ENCODE data around the gene PRKCE. TPM values are rescaled to one million over a fixed set of nuclear protein-coding genes. Genes with fewer than 3 reads are reported as not detected.
A peak's percentile ranks its signal among the peaks of the same experiment; 100 is the strongest.

PRKCE gene
- total RNA-seq, 1 donor from 2014 or later: 85.0 TPM

DNA sequence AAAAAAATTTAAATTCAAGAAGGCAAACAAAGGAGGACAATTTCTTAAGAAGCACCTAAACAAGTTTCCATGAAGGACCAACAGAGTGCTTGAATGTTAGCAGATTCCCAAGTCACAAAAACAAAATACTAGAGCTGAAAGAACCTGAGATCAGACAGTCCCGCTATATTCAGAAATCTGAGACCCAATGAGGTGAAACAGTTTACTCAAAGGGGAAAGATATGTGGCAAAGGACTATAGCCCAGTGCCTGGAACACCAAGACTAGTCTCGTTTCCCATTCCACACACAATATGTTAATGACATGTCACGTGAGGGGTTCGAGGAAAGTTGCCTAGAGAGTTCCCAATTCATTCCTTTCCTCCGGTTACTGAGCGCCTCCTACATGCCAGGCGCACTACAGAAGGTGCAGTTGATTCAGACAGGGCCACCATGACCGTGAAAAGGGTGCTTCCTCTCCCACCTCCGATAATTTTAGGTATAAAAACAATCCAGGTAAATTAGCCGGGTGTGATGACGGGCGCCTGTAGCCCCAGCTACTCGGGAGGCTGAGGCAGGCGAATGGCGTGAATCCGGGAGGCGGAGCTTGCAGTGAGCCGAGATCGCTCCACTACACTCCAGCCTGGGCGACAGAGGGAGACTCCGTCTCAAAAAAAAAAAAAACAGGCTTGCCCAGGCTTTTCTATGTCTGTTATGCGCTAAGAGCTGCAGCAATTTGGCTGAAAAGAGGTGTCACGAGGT lies 41.0 kb upstream of the PRKCE start:
- Histone ChIP-seq H3K27ac (peak overlapping the region; percentile 85), H3K36me3 (no peaks in the 10 kb centered on the region), H3K9me3 (no peaks in the 10 kb centered on the region), H3K4me1 (peaks cover 28% of the 10 kb centered on the region), H3K4me3 (peak overlapping the region; percentile 82), H3K27me3 (ENCODE audit: low read depth) (no peaks in the 10 kb centered on the region)
- TF ChIP-seq, protein P1, sequence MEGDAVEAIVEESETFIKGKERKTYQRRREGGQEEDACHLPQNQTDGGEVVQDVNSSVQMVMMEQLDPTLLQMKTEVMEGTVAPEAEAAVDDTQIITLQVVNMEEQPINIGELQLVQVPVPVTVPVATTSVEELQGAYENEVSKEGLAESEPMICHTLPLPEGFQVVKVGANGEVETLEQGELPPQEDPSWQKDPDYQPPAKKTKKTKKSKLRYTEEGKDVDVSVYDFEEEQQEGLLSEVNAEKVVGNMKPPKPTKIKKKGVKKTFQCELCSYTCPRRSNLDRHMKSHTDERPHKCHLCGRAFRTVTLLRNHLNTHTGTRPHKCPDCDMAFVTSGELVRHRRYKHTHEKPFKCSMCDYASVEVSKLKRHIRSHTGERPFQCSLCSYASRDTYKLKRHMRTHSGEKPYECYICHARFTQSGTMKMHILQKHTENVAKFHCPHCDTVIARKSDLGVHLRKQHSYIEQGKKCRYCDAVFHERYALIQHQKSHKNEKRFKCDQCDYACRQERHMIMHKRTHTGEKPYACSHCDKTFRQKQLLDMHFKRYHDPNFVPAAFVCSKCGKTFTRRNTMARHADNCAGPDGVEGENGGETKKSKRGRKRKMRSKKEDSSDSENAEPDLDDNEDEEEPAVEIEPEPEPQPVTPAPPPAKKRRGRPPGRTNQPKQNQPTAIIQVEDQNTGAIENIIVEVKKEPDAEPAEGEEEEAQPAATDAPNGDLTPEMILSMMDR (IDR thresholded peaks at IDR 0.05): peak; percentile 29
- intact Hi-C loops (cut with DNase I): no loop called here
- DNase-seq: peak; percentile 56
- ATAC-seq: peak; percentile 82 to 87

DNA sequence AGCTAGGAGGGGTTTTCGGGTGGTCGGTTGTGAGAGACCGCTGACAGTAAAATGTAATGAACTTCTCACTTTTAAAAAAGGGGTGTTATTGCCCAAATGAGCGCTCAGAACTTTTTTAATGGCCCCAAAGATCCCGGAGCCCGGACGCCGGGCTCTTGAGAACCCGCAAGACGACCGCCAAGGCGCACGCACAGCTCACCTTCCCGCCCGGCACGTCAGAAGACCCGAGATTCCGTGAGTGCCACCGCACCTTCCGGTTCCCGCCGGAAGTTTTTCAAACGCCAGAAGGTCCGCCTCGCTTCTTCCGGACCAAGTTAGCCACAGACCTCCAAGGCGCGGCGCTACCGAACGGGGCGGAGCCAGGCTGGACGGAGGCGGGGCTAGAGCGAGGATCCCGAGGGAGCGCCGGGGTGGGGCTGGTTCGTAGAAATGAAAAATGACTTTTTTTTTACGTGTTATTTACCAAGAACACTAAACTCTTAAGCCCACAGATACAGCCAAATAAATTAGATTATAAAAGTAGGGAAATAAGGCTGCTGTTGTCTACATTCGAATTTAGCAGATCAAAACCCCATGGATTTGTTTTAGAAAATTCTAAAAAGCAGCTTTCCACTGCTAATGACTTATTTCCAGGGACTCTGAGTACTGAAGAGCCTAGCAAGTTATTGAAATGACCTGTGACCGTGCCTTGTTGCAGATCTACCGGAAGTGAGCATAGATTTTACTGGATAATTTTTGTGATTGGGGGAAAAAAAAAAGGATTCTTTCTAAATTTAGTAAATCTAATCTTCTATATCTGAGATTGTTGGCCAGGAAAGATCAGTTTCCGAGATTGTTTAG lies 40.2 kb upstream of the PRKCE start, which contains the start of gene SRBD1:
Gene SRBD1, minus strand, starts transcription at position 248 of the 840 bp plus-strand sequence. CDS start 5,826 bp downstream, outside the sequence.
- H3K36me3 ChIP-seq: no peaks in the 10 kb centered on the region
- H3K27ac ChIP-seq: peak within 1 kb of the TSS; percentile 85
- intact Hi-C loops (cut with DNase I): no loop called here
- ATAC-seq (peak; percentile 98 to 99), DNase-seq (peak; percentile 96)
- H3K4me3 ChIP-seq: peak within 1 kb of the TSS; percentile 82
- H3K27me3 ChIP-seq (ENCODE audit: low read depth): no peaks in the 10 kb centered on the region
- TF ChIP-seq, protein P1 (IDR thresholded peaks at IDR 0.05): no peak
- no peaks in the 10 kb centered on the region for H3K9me3 ChIP-seq
- peaks cover 28% of the 10 kb centered on the region for H3K4me1 ChIP-seq

DNA sequence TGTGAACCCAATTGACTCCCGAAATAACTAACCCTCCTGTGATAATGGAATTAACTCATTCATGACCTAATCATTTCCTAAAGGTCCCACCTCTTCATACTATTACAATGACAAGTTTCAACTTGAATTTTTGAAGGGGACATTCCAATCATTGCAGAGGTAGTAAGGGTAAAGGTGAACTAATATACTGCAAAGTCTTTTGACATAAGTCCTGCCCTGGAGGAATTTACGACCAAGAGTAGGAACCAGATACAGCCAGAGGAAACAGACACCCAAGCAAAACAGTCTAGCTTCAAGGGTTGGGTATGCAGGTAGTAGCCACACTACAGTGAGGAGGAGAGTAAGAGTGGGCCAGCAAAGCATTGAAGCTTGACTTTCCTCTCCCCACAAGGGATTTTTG lies 39.2 kb upstream of the PRKCE start:
- TF ChIP-seq, protein P1 (IDR thresholded peaks at IDR 0.05): no peak
- intact Hi-C loops (cut with DNase I): no loop called here

GRCh38 chr2:45612731-45613130 lies 38.7 kb upstream of the PRKCE start:
- peaks cover 23% of the 10 kb centered on the region for H3K4me1 ChIP-seq
- TF ChIP-seq, protein P1 (IDR thresholded peaks at IDR 0.05): no peak
- H3K27me3 ChIP-seq (ENCODE audit: low read depth): no peaks in the 10 kb centered on the region
- ATAC-seq (no peak), DNase-seq (no peak)
- H3K4me3 ChIP-seq: no peak overlapping the region
- intact Hi-C loops (cut with DNase I): no loop called here
- no peaks in the 10 kb centered on the region for H3K36me3 ChIP-seq
- H3K27ac ChIP-seq: no peak overlapping the region
- H3K9me3 ChIP-seq: no peaks in the 10 kb centered on the region

More for the DNA sequence above, 39.2 kb upstream of the PRKCE start:
- no peak for ATAC-seq
- DNase-seq: no peak
- H3K4me1 ChIP-seq: peaks cover 23% of the 10 kb centered on the region
- no peaks in the 10 kb centered on the region for H3K27me3 ChIP-seq (ENCODE audit: low read depth)
- H3K4me3 ChIP-seq: no peak overlapping the region
- H3K9me3 ChIP-seq: no peaks in the 10 kb centered on the region
- H3K36me3 ChIP-seq: no peaks in the 10 kb centered on the region
- H3K27ac ChIP-seq: no peak overlapping the region

GRCh38 chr2:45614330-45614729 lies 37.1 kb upstream of the PRKCE start:
- H3K4me1 ChIP-seq: peaks cover 21% of the 10 kb centered on the region
- DNase-seq (no peak), ATAC-seq (no peak)
- no peaks in the 10 kb centered on the region for H3K27me3 ChIP-seq (ENCODE audit: low read depth)
- no peaks in the 10 kb centered on the region for H3K36me3 ChIP-seq
- H3K9me3 ChIP-seq: no peaks in the 10 kb centered on the region
- no peak overlapping the region for H3K4me3 ChIP-seq
- no peak overlapping the region for H3K27ac ChIP-seq
- TF ChIP-seq, protein P1 (IDR thresholded peaks at IDR 0.05): no peak
- intact Hi-C loops (cut with DNase I): no loop called here
